GM23338 (cell line): ENCODE data around the gene PPP1R3F.

ENCODE experiments used
- CREB1 ChIP-seq: fragments of 250-450 bp; sonication (Bioruptor Pico); IDR thresholded peaks from 2 replicates; pipeline ENCODE4 v1.5.0; 2020; ENCODE audit warnings: low read depth, mild to moderate bottlenecking, moderate library complexity
- CTCF ChIP-seq, 2 experiments: fragments of 200-600 bp in 1 of 2; sonication (generic) in 1 of 2; conservative IDR thresholded peaks; 2 replicates each; pipeline versions ENCODE4 v1.5.1 to v1.6.1; 2016 to 2017; ENCODE audit warnings: antibody characterized with exemption in 2 of 2, low read depth in 2 of 2, mild to moderate bottlenecking in 2 of 2, moderate library complexity in 1 of 2
- EZH2 ChIP-seq: fragments of 200-600 bp; sonication (generic); IDR thresholded peaks from one replicate; pipeline ENCODE4 v1.8.0; 2017; ENCODE audit warnings: antibody characterized with exemption, mild to moderate bottlenecking, low read depth; ENCODE audit not compliant: unreplicated experiment
- EZH2phosphoT487 ChIP-seq: fragments of 200-600 bp; sonication (generic); IDR thresholded peaks from one replicate; pipeline ENCODE4 v1.8.1; 2018; ENCODE audit warnings: antibody characterized with exemption; ENCODE audit not compliant: unreplicated experiment
- POLR2AphosphoS5 ChIP-seq: IDR thresholded peaks from 2 replicates; pipeline ENCODE4 v1.6.1; 2016; ENCODE audit warnings: antibody characterized with exemption, low read depth
- REST ChIP-seq: IDR thresholded peaks from one replicate; pipeline ENCODE4 v1.6.1; 2018; ENCODE audit warnings: antibody characterized with exemption; ENCODE audit not compliant: unreplicated experiment
- STAT1 ChIP-seq: IDR thresholded peaks from one replicate; pipeline ENCODE4 v1.6.1; 2016; ENCODE audit warnings: antibody characterized with exemption; ENCODE audit not compliant: unreplicated experiment
- ZNF114 ChIP-seq: fragments of 250-450 bp; sonication (Bioruptor Pico); IDR thresholded peaks from 2 replicates; pipeline ENCODE4 v1.5.0; 2020; ENCODE audit warnings: mild to moderate bottlenecking, moderate library complexity

GRCh38 chrX:49249616-49250015 is 20.0 kb upstream of the PPP1R3F start:
- no peak for TF ChIP-seq CTCF (conservative IDR thresholded peaks at IDR 0.05; ENCODE audit: low read depth in 2 of 2)
- no peak for TF ChIP-seq POLR2AphosphoS5
- TF ChIP-seq EZH2: no peak
- TF ChIP-seq REST: no peak
- no peak for TF ChIP-seq CREB1 (CRISPR knock-in tag)
- no peak for TF ChIP-seq EZH2phosphoT487
- TF ChIP-seq ZNF114 (CRISPR knock-in tag): no peak
- no peak for TF ChIP-seq STAT1
